Measurements from ENCODE around the gene RBM12.

DNA sequence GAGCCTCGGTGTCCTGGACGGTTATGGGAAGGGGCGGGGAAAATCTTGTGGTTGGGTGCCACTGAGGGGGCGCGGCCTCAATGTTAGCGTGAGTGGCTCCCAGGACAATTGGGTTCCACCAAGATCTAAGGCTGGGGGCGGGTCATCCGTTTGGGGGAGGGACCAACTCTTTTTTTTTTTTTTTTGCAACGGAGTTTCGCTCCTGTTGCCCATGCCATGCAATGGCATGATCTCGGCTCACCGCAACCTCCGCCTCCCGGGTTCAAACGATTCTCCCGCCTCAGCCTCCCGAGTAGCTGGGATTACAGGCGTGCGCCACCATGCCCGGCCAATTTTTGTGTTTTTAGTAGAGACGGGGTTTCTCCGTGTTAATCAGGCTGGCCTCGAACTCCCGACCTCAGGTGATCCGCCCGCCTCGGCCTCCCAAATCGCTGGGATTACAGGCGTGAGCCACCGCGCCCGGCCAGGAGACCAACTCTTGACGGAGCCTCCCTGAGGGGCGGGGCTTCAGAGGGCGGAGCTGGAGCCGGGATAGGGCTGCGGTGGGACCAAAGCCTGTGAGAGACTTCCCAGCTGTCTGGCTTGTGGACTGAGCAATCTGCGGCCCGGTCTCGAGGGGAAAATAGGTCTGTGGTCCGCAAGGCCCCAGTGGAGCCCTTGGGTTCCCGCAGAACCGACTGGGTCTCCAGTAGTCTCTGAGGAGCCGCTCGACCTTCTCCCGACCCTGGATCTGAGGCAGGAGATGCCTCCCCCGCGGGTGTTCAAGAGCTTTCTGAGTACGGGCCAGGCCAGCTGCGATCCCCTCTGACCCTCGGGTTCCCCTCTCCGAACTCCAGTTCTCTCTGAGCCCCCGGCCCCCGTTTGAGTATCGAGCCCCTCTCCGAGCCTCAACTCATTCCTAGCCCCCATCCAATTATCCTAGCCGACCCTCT is 48.0 kb downstream of the RBM12 start:
- TF ChIP-seq, protein P1, sequence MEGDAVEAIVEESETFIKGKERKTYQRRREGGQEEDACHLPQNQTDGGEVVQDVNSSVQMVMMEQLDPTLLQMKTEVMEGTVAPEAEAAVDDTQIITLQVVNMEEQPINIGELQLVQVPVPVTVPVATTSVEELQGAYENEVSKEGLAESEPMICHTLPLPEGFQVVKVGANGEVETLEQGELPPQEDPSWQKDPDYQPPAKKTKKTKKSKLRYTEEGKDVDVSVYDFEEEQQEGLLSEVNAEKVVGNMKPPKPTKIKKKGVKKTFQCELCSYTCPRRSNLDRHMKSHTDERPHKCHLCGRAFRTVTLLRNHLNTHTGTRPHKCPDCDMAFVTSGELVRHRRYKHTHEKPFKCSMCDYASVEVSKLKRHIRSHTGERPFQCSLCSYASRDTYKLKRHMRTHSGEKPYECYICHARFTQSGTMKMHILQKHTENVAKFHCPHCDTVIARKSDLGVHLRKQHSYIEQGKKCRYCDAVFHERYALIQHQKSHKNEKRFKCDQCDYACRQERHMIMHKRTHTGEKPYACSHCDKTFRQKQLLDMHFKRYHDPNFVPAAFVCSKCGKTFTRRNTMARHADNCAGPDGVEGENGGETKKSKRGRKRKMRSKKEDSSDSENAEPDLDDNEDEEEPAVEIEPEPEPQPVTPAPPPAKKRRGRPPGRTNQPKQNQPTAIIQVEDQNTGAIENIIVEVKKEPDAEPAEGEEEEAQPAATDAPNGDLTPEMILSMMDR (IDR thresholded peaks at IDR 0.05), result no peak
- TF ChIP-seq EZH2 (IDR thresholded peaks at IDR 0.05; ENCODE audit: borderline replicate concordance, insufficient read depth, low read depth, low read length, poor library complexity, severe bottlenecking), result no peak
